ENCODE measurements around the gene SGSH.
"Not testable (repeated sequence)": the region's sequence is repeated elsewhere in the genome, so short reads cannot be mapped to it uniquely, and the experiment has no call there.

Gene SGSH

DNA sequence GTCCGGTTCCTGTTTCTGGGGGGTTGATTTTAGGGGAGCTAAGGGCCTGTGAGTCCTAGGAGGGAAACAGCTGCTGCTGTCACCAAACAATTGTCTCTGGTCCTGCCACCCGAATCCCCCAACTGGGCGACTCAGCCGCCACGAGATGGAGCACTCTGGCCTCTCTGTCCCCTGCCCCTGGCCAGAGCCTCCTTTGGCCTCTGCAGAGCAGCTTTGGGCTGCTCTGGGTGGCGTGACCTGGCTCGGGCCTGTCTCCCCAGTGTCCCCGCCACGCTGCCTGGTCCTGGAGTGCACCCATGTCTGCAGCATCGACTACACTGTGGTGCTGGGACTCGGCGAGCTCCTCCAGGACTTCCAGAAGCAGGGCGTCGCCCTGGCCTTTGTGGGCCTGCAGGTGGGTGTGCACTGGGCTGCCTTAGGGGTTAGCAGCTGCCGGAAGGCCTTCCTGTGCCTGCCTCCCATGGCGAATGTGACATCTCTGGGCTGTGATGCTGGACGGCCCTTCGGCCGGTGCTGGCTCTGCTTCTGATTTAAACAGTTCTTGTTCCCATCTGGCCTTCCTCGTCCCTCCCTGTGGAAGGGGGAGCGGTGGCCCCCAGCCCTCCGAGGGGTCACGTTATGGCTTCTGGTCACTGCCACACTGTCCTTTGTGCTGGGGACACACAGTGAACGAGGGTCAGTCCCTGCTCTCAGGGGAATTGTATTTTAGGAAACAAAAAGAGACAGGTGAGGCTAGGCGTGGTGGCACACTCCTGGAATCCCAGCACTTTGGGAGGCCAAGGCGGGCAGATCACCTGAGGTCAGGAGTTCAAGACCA lies 29.0 kb upstream of the SGSH start:
- Histone ChIP-seq H3K27me3 (ENCODE audit: control insufficient read depth, insufficient read depth, low read length) (no peaks in the 10 kb centered on the region), H3K4me3 (ENCODE audit: low read length) (no peak overlapping the region), H3K36me3 (ENCODE audit: control insufficient read depth, low read depth, low read length) (peaks cover 4% of the 10 kb centered on the region), H3K9me3 (ENCODE audit: control insufficient read depth, low read depth, low read length) (no peaks in the 10 kb centered on the region), H3K27ac (ENCODE audit: low read length) (no peak overlapping the region), H3K9ac (ENCODE audit: low read length) (no peak overlapping the region), H3K4me1 (ENCODE audit: control insufficient read depth, low read depth, low read length) (no peaks in the 10 kb centered on the region)

DNA sequence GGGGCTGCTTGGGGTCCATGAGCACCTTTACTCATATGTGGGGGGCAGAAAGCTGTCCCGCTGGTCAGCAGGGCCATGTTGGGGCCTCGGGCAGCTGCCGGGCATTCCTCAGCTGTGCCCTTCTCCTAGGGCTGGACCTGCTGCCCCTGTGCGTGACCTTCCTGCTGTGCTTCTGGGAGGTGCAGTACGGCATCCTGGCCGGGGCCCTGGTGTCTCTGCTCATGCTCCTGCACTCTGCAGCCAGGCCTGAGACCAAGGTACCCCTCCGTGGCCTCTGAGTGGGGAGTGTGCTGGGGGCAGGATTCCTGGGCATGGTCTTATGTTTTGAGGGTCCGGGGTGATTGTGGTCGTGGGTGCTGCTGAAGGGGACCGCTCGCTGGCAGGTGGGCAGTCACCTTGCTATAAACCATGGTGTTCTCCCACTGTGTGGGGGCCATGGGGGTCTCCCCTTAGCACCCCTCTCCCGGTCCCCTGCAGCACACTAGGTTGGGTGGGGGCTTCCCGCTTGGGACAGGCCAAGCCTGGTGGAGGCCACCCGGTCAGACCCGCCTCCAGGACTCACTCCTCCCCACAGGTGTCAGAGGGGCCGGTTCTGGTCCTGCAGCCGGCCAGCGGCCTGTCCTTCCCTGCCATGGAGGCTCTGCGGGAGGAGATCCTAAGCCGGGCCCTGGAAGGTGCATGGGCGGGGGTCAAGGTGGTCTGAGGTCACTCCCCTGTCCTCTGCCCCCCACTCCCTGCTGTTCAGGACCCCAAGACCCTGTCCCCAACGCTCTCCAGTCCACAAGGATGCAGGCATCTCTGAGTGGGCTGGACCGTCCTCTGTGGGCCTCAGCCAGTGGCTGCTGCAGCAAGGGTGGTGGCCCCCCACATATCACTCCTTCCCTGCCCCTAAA lies 28.1 kb upstream of the SGSH start:
- Histone ChIP-seq H3K9ac (ENCODE audit: low read length) (no peak overlapping the region), H3K27me3 (ENCODE audit: control insufficient read depth, insufficient read depth, low read length) (no peaks in the 10 kb centered on the region), H3K4me3 (ENCODE audit: low read length) (no peak overlapping the region), H3K27ac (ENCODE audit: low read length) (no peak overlapping the region), H3K4me1 (ENCODE audit: control insufficient read depth, low read depth, low read length) (no peaks in the 10 kb centered on the region), H3K9me3 (ENCODE audit: control insufficient read depth, low read depth, low read length) (no peaks in the 10 kb centered on the region), H3K36me3 (ENCODE audit: control insufficient read depth, low read depth, low read length) (peaks cover 4% of the 10 kb centered on the region)

DNA sequence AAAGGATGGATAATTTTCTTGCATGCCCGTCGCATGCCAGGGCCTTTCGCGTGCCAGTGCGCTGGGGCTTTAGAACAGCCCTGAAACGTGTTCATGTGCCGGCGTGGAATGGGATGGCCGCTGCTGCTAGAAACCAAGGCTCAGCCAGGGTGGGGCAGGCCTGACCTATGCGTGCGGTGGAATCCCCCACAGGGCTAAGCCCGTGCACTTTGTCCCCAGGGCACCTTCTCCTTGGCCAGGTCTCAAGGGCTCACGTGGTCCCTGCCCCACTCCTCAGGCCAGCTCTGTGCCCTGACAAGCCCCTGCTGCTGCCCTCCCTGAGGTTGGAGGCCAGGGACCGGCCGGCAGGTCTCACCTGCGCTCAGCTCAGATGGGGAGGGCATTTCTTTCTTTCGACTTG lies 27.4 kb upstream of the SGSH start:
- Histone ChIP-seq H3K4me3 (ENCODE audit: low read length) (no peak overlapping the region), H3K9me3 (ENCODE audit: control insufficient read depth, low read depth, low read length) (no peaks in the 10 kb centered on the region), H3K36me3 (ENCODE audit: control insufficient read depth, low read depth, low read length) (peaks cover 4% of the 10 kb centered on the region), H3K27me3 (ENCODE audit: control insufficient read depth, insufficient read depth, low read length) (no peaks in the 10 kb centered on the region), H3K27ac (ENCODE audit: low read length) (no peak overlapping the region), H3K4me1 (ENCODE audit: control insufficient read depth, low read depth, low read length) (no peaks in the 10 kb centered on the region), H3K9ac (ENCODE audit: low read length) (no peak overlapping the region)

DNA sequence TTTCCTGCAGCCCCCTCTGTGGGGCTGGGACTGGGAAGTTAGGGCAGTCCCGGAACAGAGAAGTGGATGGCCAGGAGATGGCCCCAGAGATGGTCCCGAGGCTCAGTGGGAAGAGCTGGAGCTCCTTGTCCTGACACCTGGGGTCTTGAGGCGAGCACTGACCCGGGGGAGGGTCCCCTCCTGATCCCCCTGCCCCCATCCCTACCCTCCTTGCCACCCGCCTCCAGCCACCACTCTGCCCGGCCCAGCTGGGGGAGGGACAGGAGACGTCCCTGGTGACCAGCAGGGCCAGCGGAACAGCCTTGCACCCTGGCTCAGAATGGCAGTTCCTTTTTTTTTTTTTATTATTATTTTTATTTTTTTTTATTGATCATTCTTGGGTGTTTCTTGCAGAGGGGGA lies 26.6 kb upstream of the SGSH start:
- H3K27ac ChIP-seq (ENCODE audit: low read length): no peak overlapping the region
- H3K4me1 ChIP-seq (ENCODE audit: control insufficient read depth, low read depth, low read length): no peaks in the 10 kb centered on the region
- no peaks in the 10 kb centered on the region for H3K27me3 ChIP-seq (ENCODE audit: control insufficient read depth, insufficient read depth, low read length)
- H3K9me3 ChIP-seq (ENCODE audit: control insufficient read depth, low read depth, low read length): no peaks in the 10 kb centered on the region
- peaks cover 4% of the 10 kb centered on the region for H3K36me3 ChIP-seq (ENCODE audit: control insufficient read depth, low read depth, low read length)
- H3K9ac ChIP-seq (ENCODE audit: low read length): no peak overlapping the region
- H3K4me3 ChIP-seq (ENCODE audit: low read length): no peak overlapping the region

DNA sequence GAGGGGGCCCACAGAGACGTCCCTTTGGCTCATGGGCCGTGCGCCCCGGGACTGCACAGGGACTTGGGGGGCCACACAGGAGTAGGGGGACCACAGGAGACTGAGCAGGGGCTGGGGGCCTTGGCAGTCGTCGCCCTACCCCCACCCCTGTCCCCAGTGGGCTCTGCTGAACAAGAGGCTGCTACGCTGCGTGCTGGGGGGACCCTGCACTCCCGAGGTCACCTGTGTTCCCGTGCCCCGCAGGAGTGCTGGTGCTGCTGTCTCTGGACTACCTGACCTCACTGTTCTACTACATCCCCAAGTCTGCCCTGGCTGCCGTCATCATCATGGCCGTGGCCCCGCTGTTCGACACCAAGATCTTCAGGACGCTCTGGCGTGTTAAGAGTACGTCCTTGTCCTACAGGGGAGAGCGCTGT lies 26.1 kb upstream of the SGSH start:
- H3K4me3 ChIP-seq (ENCODE audit: low read length): no peak overlapping the region
- H3K27ac ChIP-seq (ENCODE audit: low read length): no peak overlapping the region
- H3K27me3 ChIP-seq (ENCODE audit: control insufficient read depth, insufficient read depth, low read length): no peaks in the 10 kb centered on the region
- no peak overlapping the region for H3K9ac ChIP-seq (ENCODE audit: low read length)
- H3K36me3 ChIP-seq (ENCODE audit: control insufficient read depth, low read depth, low read length): peaks cover 8% of the 10 kb centered on the region
- H3K9me3 ChIP-seq (ENCODE audit: control insufficient read depth, low read depth, low read length): no peaks in the 10 kb centered on the region
- H3K4me1 ChIP-seq (ENCODE audit: control insufficient read depth, low read depth, low read length): no peaks in the 10 kb centered on the region

DNA sequence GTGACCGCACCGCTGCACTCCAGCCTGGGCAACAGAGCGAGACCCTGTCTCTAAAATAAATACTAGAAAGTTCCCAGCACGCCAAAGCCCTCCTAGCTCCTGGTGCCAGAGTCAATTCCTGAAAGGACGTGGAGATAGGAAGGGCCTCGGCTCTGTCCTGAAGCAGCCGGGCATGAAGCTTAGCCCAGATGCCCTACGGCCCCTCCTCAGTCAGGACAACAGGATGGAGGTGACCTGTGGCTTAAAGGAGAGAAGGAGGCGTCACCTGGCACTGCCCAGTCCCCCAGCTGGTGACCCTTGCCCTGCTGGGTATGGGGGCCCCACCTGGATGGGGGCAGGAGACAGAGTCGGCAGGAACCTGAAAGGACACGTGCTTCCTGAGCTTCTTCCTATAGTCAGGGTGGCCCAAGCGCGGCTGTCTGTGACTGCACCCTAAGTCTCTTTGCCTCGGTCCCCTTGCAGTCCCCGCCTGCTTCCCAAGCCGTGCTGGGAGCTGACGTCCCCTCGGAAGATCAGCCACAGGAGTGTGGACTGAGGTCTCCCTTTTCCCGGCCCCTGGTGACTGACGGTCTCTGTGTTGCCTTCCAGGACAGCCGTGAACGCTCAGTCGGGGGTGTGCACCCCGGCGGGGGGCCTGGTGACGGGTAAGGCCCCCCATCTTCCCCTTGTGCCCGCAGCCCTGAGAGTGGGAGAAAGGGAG lies 25.6 kb upstream of the SGSH start:
- Histone ChIP-seq H3K4me1 (ENCODE audit: control insufficient read depth, low read depth, low read length) (no peaks in the 10 kb centered on the region), H3K4me3 (ENCODE audit: low read length) (no peak overlapping the region), H3K36me3 (ENCODE audit: control insufficient read depth, low read depth, low read length) (peaks cover 11% of the 10 kb centered on the region), H3K27ac (ENCODE audit: low read length) (no peak overlapping the region), H3K9me3 (ENCODE audit: control insufficient read depth, low read depth, low read length) (no peaks in the 10 kb centered on the region), H3K27me3 (ENCODE audit: control insufficient read depth, insufficient read depth, low read length) (no peaks in the 10 kb centered on the region), H3K9ac (ENCODE audit: low read length) (no peak overlapping the region)

DNA sequence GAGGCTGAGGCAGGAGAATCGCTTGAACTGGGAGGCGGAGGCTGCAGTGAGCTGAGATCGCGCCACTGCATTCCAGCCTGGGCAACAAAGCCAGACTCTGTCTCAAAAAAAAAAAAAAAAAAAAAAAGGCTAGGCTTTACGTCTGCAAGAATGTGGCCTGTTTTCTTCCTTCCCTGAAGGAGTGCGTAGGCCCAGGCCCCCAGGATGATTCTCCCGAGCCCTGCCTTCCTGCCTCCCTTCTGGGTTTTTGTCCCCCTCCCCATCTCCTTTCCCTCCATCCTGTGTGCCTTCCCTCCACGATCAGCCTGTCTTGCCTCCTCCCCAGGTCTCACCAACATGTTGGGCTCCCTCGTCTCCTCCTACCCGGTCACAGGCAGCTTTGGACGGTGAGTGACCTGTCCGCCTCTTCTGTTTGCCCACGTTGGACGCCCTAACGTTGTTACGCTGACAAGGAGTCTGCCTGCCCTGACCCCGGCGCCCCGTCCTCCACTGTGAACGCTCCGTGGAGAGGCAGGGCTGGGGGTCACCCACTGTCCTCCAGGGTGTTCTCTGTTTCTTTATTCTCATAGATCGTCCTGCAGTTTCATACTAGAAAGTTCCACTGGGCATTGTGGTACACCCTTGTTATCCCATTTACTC lies 24.9 kb upstream of the SGSH start:
- no peak overlapping the region for H3K9ac ChIP-seq (ENCODE audit: low read length)
- peaks cover 11% of the 10 kb centered on the region for H3K36me3 ChIP-seq (ENCODE audit: control insufficient read depth, low read depth, low read length)
- H3K4me1 ChIP-seq (ENCODE audit: control insufficient read depth, low read depth, low read length): no peaks in the 10 kb centered on the region
- H3K27ac ChIP-seq (ENCODE audit: low read length): no peak overlapping the region
- no peak overlapping the region for H3K4me3 ChIP-seq (ENCODE audit: low read length)
- H3K27me3 ChIP-seq (ENCODE audit: control insufficient read depth, insufficient read depth, low read length): no peaks in the 10 kb centered on the region
- H3K9me3 ChIP-seq (ENCODE audit: control insufficient read depth, low read depth, low read length): no peaks in the 10 kb centered on the region

DNA sequence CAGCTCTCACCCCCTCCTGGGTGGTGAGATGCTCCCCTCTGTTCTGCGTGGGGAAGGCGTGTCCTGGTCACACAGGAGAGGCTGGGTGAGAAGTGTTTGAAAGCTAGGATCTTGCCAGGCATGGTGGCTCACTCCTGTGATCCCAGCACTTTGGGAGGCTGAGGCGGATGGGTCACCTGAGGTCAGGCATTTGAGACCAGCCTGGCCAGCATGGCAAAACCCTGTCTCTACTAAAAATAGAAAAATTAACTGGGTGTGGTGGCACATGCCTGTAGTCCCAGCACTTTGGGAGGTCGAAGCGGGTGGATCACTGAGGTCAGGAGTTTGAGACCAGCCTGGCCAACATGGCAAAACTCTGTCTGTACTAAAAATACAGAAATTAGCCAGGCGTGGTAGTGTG lies 24.3 kb upstream of the SGSH start:
- peaks cover 11% of the 10 kb centered on the region for H3K36me3 ChIP-seq (ENCODE audit: control insufficient read depth, low read depth, low read length)
- not testable (repeated sequence) for H3K27ac ChIP-seq (ENCODE audit: low read length); H3K27me3 ChIP-seq (ENCODE audit: control insufficient read depth, insufficient read depth, low read length); H3K4me1 ChIP-seq (ENCODE audit: control insufficient read depth, low read depth, low read length); H3K9ac ChIP-seq (ENCODE audit: low read length); H3K4me3 ChIP-seq (ENCODE audit: low read length); H3K9me3 ChIP-seq (ENCODE audit: control insufficient read depth, low read depth, low read length)

DNA sequence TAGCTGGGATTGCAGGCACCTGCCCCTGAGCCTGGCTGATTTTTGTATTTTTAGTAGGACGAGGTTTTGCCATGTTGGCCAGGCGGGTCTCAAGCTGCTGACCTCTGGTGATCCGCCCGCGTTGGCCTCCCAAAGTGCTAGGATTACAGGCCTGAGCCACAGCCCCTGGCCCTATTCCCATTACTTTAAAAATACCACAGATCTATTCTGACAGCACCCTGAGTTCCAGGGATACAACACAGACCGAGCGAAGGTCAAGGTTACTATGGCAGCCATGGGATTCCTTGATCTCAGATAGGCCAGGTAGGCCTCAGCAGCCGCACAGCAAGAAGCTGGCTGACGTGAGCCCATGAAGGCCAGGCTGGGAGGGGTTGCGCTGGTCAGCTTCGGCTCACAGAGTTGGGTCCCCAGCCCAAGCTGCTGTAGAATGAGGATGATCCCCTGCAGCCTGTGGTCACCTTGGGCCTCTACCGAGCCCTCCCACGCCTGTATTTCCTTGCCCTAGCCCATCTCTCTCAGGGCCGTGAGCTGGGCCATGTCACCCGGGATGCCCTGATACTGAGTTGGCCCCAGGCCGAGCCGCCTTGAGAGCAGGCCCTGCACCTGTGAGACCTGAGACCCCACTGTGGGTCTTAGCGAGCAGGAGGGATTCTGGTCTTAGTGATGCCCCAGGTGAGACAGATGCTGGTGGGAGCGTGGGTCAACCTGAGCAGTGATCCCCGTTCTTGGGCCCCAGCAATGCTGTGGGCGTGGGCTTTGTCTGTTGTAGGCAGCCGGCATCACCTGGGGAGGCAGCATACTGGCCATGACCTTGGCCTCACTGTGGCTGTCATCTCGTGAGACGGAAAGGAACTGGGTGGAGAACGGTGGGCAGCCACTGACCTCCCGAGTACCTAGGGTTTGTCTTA lies 23.6 kb upstream of the SGSH start:
- H3K9ac ChIP-seq (ENCODE audit: low read length): no peak overlapping the region
- H3K27ac ChIP-seq (ENCODE audit: low read length): no peak overlapping the region
- no peak overlapping the region for H3K4me3 ChIP-seq (ENCODE audit: low read length)
- peaks cover 11% of the 10 kb centered on the region for H3K36me3 ChIP-seq (ENCODE audit: control insufficient read depth, low read depth, low read length)
- H3K9me3 ChIP-seq (ENCODE audit: control insufficient read depth, low read depth, low read length): no peaks in the 10 kb centered on the region
- no peaks in the 10 kb centered on the region for H3K27me3 ChIP-seq (ENCODE audit: control insufficient read depth, insufficient read depth, low read length)
- no peaks in the 10 kb centered on the region for H3K4me1 ChIP-seq (ENCODE audit: control insufficient read depth, low read depth, low read length)

DNA sequence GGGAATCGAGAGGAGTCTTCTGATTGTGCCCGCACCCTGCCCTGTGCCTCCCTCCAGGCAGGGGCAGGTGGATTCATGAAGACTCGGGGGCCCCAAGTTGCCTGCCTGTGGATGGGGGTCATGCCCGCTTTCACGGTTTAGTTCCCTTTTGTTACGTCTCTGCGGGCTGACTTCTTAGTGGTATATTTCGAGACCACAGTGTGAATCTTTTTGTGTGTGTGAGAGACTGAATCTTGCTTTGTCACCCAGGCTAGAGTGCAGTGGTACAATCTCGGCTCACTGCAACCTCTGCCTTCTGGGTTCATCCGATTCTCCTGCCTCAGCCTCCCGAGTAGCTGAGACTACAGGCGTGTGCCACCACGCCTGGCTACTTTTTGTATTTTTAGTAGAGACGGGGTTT lies 22.4 kb upstream of the SGSH start:
- no peaks in the 10 kb centered on the region for H3K27me3 ChIP-seq (ENCODE audit: control insufficient read depth, insufficient read depth, low read length)
- no peaks in the 10 kb centered on the region for H3K4me1 ChIP-seq (ENCODE audit: control insufficient read depth, low read depth, low read length)
- H3K27ac ChIP-seq (ENCODE audit: low read length): no peak overlapping the region
- no peak overlapping the region for H3K9ac ChIP-seq (ENCODE audit: low read length)
- no peaks in the 10 kb centered on the region for H3K9me3 ChIP-seq (ENCODE audit: control insufficient read depth, low read depth, low read length)
- no peak overlapping the region for H3K4me3 ChIP-seq (ENCODE audit: low read length)
- peaks cover 15% of the 10 kb centered on the region for H3K36me3 ChIP-seq (ENCODE audit: control insufficient read depth, low read depth, low read length)

Data from iPS-18a (cell line).